ENCODE data around the gene CAB39L.

Gene CAB39L

DNA sequence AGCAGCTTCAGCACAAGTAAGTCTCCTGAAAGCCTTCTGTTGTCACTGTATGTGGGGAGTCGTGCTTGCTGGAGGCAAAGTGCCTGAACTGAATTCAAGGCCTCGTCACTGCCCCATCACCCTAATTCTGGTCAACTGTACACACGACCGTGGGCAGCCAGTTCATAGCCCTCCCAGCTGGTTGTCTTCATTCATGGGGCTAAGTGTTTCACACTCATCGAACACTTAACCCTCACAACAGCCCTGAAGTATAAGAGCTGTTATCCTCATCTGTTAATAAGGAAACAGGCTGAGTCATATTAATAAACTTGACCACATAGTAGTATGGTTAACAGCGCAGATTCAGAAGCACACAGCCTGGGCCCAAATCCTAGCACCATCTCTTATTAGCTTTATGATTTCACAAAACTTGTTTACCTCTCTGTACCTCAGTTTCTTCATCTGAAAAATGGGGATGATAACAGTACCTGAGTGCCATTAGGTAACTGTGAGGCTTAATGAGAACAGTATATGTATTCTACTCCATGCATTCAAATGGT is 129.5 kb downstream of the CAB39L start:
- no peak for DNase-seq

GRCh38 chr13:49311816-49312215 is 132.0 kb downstream of the CAB39L start:
- no peak for DNase-seq

- DNase-seq, result no peak
Observed at GRCh38 chr13:49310251-49310650, 133.6 kb downstream of the CAB39L start.

- peak in 18 of 51 donors; percentile 10 to 51 (median 27) for DNase-seq
Observed at GRCh38 chr13:49308921-49309408, 134.9 kb downstream of the CAB39L start.

DNA sequence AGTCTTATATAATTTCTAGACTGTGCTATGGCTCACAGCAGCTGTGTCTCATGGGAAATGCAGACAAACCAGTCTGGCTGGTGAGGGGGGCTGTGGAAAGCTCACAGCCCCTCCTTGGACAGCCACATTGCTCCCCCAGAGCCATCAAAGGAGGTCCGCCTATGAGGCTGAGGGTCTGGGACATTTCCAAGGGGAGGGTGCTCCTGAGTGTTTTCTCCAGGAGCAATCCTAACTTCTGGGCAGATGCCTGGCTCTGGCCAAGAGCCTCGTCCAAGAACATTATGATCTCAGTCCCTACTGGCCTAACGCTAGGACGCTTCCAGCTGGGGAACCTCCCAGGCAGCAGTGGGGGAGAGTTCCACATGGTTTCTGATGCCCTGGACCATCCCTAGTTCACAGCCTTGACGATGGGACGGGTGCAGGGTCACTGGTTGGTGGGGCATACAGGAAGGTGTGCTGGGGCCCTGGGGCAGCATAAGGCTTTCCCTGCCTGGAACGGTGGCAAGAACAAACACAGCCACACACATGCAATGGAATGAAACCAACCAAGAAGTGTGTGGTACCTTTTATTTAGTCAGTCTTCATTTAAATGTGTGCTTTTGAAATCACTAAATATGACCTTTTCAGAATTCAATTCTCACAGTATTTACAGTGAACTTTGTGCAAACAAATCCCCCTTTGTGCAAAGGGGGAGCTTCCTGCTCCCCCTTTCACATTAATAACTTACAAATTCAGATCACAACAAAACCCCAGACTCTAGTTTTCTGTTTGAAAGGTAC is 135.6 kb downstream of the CAB39L start:
- peak in 43 of 51 donors; percentile 24 to 84 (median 65) for DNase-seq

DNA sequence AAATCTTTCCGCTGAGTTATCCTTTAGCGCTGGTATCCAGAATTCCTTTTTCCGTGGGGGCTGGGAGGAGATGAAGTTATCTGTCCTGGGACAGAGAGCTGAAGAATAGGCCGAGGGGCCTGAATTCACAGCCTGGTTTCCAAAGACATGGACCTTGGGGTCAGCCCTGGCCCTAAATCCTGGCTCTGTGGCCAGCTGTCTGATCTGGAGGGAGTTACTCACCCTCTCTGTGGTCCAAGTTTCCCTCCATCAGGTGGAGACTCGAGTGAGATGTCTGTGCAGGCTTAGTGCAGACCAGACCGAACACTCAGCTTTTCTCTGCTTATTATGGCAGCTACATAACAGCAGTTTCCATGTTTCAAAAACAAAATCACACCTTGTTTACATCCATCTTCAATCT is 136.5 kb downstream of the CAB39L start:
- no peak for DNase-seq

DNA sequence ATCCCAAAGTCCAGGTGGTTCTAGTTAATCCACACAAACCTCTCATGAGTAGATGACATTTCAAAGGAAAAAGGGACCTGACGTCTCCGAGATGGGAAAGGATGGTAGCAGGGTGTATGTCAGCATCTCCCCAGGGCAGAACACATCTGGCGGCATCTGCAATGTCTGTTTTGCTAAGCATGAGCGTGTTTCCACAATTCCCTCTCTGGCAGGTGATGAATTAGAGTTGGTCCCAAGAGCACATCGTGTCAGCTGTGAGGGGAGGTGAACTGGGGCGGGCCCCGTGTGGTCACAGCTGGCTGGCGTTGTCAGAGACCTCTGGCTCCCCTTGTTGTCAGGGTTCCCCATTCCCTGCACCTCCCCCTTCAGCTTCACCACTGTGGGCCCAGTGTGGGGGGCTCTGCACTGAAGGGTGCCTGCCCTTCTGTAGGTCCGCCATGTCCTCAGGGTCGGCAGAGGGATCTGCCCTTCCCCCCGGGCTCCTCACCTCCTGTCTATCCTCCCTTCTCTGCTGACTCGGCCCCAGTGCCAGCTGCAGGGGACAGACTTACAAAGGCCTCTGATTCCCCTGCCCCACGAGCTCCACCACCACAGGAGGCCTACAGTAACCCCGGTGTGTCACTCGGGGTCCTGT is 138.0 kb downstream of the CAB39L start:
- no peak for DNase-seq

- DNase-seq, result no peak
Observed at GRCh38 chr13:49304763-49305700, 138.8 kb downstream of the CAB39L start.

DNA sequence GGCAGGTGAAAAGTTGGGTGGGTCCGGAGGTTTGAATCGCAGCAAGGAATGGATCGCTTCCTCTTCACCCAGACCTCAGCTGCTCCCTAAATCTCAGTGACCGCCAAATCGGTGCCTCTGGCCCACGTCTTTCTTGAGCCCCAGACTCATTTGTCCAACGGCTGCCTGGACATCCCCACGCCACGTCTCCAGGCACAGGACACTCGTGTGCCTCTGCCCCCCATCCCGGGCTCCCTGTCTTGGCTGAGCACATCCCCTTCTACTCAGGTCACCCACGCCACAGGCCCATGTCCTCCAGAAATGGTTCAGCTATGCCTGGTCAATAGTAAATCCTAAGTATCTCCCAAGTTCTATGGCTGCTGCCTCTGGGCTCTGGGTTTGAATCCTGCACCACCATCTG is 139.5 kb downstream of the CAB39L start:
- no peak for DNase-seq

DNA sequence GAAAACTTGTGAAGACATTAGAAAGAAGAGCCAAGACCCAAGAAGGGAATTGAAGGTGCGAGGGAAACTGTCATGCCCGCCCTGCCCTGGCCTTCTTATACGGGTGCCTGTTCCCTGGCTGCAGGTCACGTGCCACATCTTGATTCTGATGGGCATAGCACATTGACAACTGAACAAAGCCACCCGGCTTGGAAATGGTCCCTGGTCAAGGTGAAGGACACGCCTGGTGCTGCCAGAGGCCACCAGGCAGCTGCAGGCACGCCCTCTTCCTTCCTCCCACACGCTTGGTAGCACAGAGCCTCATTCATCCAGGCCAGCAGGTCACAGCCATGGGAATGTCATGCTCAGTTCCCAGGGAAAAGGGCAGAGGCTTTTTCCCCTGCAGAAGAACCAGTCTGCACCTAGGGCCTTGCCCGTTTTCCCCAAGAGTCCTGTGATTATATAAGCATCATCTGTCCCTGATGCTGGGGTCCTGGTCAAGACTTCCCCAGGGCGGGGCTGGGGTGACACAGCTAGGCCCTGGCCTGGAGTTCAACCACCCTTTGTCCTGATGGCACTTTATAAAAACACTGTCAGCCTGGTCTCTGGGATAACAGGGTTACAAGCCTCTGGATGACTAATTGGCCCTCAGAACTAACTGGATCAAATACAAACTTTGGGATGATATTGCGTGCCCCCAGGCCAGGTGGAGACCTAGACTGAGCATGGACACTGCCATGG is 140.2 kb downstream of the CAB39L start:
- DNase-seq, result peak in 16 of 51 donors; percentile 13 to 57 (median 36)

DNA sequence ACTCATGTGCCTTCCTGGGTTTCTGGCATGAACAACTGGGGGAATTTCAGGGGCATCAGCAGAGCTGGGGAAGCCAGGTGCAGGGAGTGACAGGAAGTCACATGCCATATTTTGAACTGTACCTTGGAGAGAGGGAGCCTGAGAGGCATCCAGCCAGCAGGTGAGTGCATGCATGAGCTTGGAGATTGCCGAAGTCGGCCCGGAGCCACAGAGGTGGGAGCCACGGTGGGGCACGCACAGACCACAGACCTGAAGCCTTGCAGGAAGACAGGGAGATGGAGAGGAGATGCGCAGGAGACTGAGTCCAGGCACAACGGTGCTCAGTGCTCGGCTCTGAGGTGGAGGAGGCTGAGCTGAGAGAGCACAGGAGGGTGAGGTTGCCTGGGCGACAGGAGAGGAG is 141.0 kb downstream of the CAB39L start:
- no peak for DNase-seq

- DNase-seq, result peak in 1 of 51 donors; percentile 9
Observed at GRCh38 chr13:49302222-49302621, 141.6 kb downstream of the CAB39L start.

GRCh38 chr13:49300739-49301589 is 142.9 kb downstream of the CAB39L start:
- DNase-seq, result peak in 31 of 51 donors; percentile 12 to 85 (median 43)

DNA sequence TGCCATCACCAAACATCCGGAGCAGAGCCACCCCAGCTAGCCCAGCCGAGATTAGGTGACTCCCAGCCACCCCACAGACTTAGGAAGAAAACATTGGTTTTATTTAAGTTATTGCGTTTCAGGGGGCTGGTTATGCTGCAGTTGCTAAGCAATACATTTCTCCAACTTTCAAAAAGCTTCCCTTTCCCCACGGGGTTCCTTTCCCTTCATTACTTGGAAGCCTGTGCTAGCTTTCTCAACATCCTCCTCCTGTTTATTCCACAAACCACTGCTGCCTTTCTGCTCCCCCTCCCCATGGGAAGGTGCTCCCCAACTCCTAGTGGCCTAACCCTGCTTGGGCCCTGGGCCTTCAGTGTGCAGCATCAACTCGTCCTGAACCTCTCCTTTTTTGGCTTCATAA is 143.6 kb downstream of the CAB39L start:
- DNase-seq, result peak in 1 of 51 donors; percentile 22

GRCh38 chr13:49298903-49299605 is 144.8 kb downstream of the CAB39L start:
- peak in 5 of 51 donors; percentile 15 to 33 (median 26) for DNase-seq

- DNase-seq, result no peak
Observed at GRCh38 chr13:49298416-49298815, 145.4 kb downstream of the CAB39L start.

- DNase-seq, result no peak
Observed at GRCh38 chr13:49297338-49297737, 146.5 kb downstream of the CAB39L start.

DNA sequence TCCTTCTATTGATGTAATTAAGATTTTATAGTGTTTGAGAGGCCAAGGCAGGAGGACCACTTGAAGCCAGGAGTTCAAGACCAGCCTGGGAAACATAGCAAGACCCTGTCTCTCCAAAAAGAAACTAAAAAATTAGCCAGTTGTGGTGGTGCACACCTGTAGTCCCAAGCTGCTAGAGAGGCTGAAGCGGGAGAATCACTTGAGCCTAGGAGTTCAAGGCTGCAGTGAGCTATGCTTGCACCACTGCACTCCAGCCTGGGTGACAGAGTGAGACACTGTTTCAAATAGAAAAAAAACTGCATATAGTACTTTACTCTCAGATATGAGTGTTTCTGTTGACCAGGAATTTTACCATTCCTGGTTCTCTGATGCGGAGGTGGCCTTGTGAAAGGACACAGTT is 147.2 kb downstream of the CAB39L start:
- DNase-seq, result no peak

- DNase-seq, result peak in 6 of 51 donors; percentile 11 to 55 (median 30)
Observed at GRCh38 chr13:49295244-49295643, 148.6 kb downstream of the CAB39L start.
